Sigmoid colon (tissue), 7 donors: Measurements from ENCODE around the gene INHBE. TPM values are rescaled to one million over a fixed set of nuclear protein-coding genes. Genes with fewer than 3 reads are reported as not detected.

Source experiments
- DNase-seq: peaks from one replicate; pipeline ENCODE4 v3.0.0-alpha.2; 2019
- H3K27ac ChIP-seq, 4 donors: fragments of 200-600 bp; sonication (generic); one replicate each; pipeline ENCODE4 v1.5.1; 2016 to 2019; ENCODE audit warnings: mild to moderate bottlenecking in 1 of 4
- H3K27me3 ChIP-seq, 3 donors: fragments of 200-600 bp; sonication (generic); one replicate each; pipeline ENCODE4 v1.5.1; 2019; ENCODE audit warnings: mild to moderate bottlenecking in 1 of 3
- H3K36me3 ChIP-seq, 4 donors: fragments of 200-600 bp; sonication (generic); one replicate each; pipeline ENCODE4 v1.5.1; 2016 to 2019
- H3K4me1 ChIP-seq, 4 donors: fragments of 200-600 bp; sonication (generic); one replicate each; pipeline ENCODE4 v1.5.1; 2017 to 2019
- H3K4me3 ChIP-seq, 4 donors: fragments of 200-600 bp; sonication (generic); one replicate each; pipeline ENCODE4 v1.5.1; 2017 to 2019; ENCODE audit warnings: mild to moderate bottlenecking in 2 of 4, moderate library complexity in 1 of 4
- H3K9me3 ChIP-seq, 4 donors: fragments of 200-600 bp in 3 of 4; sonication (generic) in 3 of 4; one replicate each; pipeline versions ENCODE4 v1.5.1 to v1.6.1; 2013 to 2019
- EP300 ChIP-seq, 4 donors: sonication (generic); formaldehyde crosslinking; IDR thresholded peaks; one replicate each; pipeline ENCODE4 v1.6.1; 2017; ENCODE audit warnings: antibody characterized with exemption in 4 of 4
- POLR2A ChIP-seq, 2 donors: fragments of 450-650 bp; IDR thresholded peaks; one replicate each; pipeline ENCODE4 v1.6.1; 2016; ENCODE audit warnings: antibody characterized with exemption in 2 of 2, mild to moderate bottlenecking in 2 of 2, moderate library complexity in 2 of 2
- POLR2AphosphoS5 ChIP-seq, 4 donors: sonication (generic); formaldehyde crosslinking; IDR thresholded peaks; one replicate each; pipeline ENCODE4 v1.6.1; 2017; ENCODE audit warnings: antibody characterized with exemption in 4 of 4
- WGBS, 2 donors: extraction: QIAGEN DNeasy Blood & Tissue Kit; methylation state at CpG; one replicate each; pipeline ENCODE4 v1.1.7; 2013; 5-methylcytosine and 5-hydroxymethylcytosine counted together
- intact Hi-C: fragments of 100-400 bp; cut with DNase I; formaldehyde crosslinking; loops from one replicate; pipeline ENCODE4 v1.15.1; 2023
- polyA plus RNA-seq, 3 donors: library from polyadenylated mRNA; stranded (reverse); fragments of 200-250 nt; gene quantifications; one replicate each; pipeline ENCODE4 v1.2.3, GENCODE V29; 2013
- total RNA-seq, 4 donors: library from RNA; depleted of rRNA; stranded (reverse); fragments of >200 nt; gene quantifications; one replicate each; pipeline ENCODE4 v1.1.0, GENCODE V29; 2016
- TF ChIP-seq, protein P1 (sequence below), 4 experiments: fragments of 450-650 bp in 3 of 4; fragments of 200-600 bp in 1 of 4; IDR thresholded peaks; one replicate each; pipeline ENCODE4 v1.5.1; 2016 to 2019; ENCODE audit warnings: antibody characterized with exemption in 4 of 4, mild to moderate bottlenecking in 3 of 4, moderate library complexity in 2 of 4
- donor health status: healthy with polysubstance abuse.
- donor health status: Bipolar disorder and iron deficiency.
- donor health status: healthy.

Gene INHBE
- total and polyA plus RNA-seq, 7 donors, result 0.09 to 0.36 TPM; not detected in 5

- intact Hi-C loops, result no loop called here
Observed at GRCh38 chr12:57477710-57478681, 22.9 kb downstream of the INHBE start.

GRCh38 chr12:57479043-57479375 lies 23.9 kb downstream of the INHBE start:
- Histone ChIP-seq H3K27ac (peak overlapping the region in 1 of 4 donors; percentile 43), H3K36me3 (no peaks in the 10 kb centered on the region), H3K4me1 (peaks cover 0 to 20% (median 17%) of the 10 kb centered on the region in 4 donors), H3K9me3 (no peaks in the 10 kb centered on the region), H3K4me3 (no peak overlapping the region), H3K27me3 (peaks cover 27 to 49% (median 41%) of the 10 kb centered on the region in 3 donors)
- intact Hi-C loops, result no loop called here
- TF ChIP-seq POLR2AphosphoS5 (IDR thresholded peaks at IDR 0.05), result no peak
- no peak for TF ChIP-seq EP300 (IDR thresholded peaks at IDR 0.05)
- no peak for TF ChIP-seq POLR2A (IDR thresholded peaks at IDR 0.05)
- TF ChIP-seq, protein P1, sequence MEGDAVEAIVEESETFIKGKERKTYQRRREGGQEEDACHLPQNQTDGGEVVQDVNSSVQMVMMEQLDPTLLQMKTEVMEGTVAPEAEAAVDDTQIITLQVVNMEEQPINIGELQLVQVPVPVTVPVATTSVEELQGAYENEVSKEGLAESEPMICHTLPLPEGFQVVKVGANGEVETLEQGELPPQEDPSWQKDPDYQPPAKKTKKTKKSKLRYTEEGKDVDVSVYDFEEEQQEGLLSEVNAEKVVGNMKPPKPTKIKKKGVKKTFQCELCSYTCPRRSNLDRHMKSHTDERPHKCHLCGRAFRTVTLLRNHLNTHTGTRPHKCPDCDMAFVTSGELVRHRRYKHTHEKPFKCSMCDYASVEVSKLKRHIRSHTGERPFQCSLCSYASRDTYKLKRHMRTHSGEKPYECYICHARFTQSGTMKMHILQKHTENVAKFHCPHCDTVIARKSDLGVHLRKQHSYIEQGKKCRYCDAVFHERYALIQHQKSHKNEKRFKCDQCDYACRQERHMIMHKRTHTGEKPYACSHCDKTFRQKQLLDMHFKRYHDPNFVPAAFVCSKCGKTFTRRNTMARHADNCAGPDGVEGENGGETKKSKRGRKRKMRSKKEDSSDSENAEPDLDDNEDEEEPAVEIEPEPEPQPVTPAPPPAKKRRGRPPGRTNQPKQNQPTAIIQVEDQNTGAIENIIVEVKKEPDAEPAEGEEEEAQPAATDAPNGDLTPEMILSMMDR (IDR thresholded peaks at IDR 0.05), result no peak
- DNase-seq, result no peak
- WGBS, 2 donors, result 82 to 84% methylated on average over 10 of the region's 10 CpGs

More at GRCh38 chr12:57477710-57478681, 22.9 kb downstream of the INHBE start:
- no peaks in the 10 kb centered on the region for H3K36me3 ChIP-seq
- TF ChIP-seq POLR2A (IDR thresholded peaks at IDR 0.05) (no peak), POLR2AphosphoS5 (IDR thresholded peaks at IDR 0.05) (no peak), EP300 (IDR thresholded peaks at IDR 0.05) (no peak)
- TF ChIP-seq, protein P1 (IDR thresholded peaks at IDR 0.05), result no peak
- H3K27me3 ChIP-seq, result peaks cover 27 to 58% (median 44%) of the 10 kb centered on the region in 3 donors
- H3K4me1 ChIP-seq, result peaks cover 0 to 20% (median 17%) of the 10 kb centered on the region in 4 donors
- 48 to 54% methylated on average over 12 of the region's 12 CpGs for WGBS, 2 donors
- peak overlapping the region in 2 of 4 donors; percentile 41 to 47 for H3K4me3 ChIP-seq
- DNase-seq, result no peak
- H3K27ac ChIP-seq, result peak overlapping the region; percentile 28 to 59 (median 42)
- no peaks in the 10 kb centered on the region for H3K9me3 ChIP-seq

GRCh38 chr12:57479376-57480115 lies 24.4 kb downstream of the INHBE start, which contains the start of gene ARHGAP9:
Gene ARHGAP9, minus strand, starts transcription at chr12:57479866. Its CDS starts 460 bp downstream, at chr12:57479406.
- Histone ChIP-seq H3K4me3 (no peak within 1 kb of the TSS), H3K27me3 (peaks cover 27 to 43% (median 36%) of the 10 kb centered on the region in 3 donors), H3K4me1 (peaks cover 0 to 20% (median 17%) of the 10 kb centered on the region in 4 donors)

DNA sequence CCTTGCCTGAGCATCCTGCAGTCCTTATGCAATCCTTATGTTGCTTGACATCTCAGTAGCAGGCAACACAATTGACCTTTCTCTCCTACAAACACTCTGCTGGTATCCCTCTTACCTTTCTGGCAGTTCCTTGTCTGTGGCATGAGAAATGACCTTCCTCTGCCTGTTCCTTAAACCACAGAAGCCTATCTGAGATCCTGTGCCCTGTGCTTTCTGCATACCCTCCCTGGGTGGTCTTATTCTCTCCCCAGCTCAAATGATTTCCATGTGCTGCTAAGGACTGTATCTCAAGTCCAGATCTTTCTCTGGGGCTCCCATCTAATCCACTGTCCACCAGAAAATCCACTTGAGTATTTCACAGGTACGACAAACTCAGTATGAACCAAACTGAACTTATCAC lies 26.6 kb downstream of the INHBE start:
- 82 to 90% methylated on average over 1 of the region's 1 CpG for WGBS, 2 donors
- no peak for DNase-seq
- no peaks in the 10 kb centered on the region for H3K9me3 ChIP-seq
- no peaks in the 10 kb centered on the region for H3K4me1 ChIP-seq
- intact Hi-C loops, result no loop called here
- peaks cover 10 to 22% (median 15%) of the 10 kb centered on the region in 3 donors for H3K27me3 ChIP-seq
- TF ChIP-seq POLR2AphosphoS5 (IDR thresholded peaks at IDR 0.05) (no peak), EP300 (IDR thresholded peaks at IDR 0.05) (no peak), POLR2A (IDR thresholded peaks at IDR 0.05) (no peak)
- TF ChIP-seq, protein P1 (IDR thresholded peaks at IDR 0.05), result no peak
- H3K4me3 ChIP-seq, result no peak overlapping the region
- no peak overlapping the region for H3K27ac ChIP-seq
- no peaks in the 10 kb centered on the region for H3K36me3 ChIP-seq

More at GRCh38 chr12:57479376-57480115, 24.4 kb downstream of the INHBE start, which contains the start of gene ARHGAP9:
- TF ChIP-seq, protein P1 (IDR thresholded peaks at IDR 0.05), result no peak
- no peak for TF ChIP-seq EP300 (IDR thresholded peaks at IDR 0.05)
- no peak for TF ChIP-seq POLR2AphosphoS5 (IDR thresholded peaks at IDR 0.05)
- no peak for TF ChIP-seq POLR2A (IDR thresholded peaks at IDR 0.05)
- DNase-seq, result no peak
- no peaks in the 10 kb centered on the region for H3K36me3 ChIP-seq
- no peaks in the 10 kb centered on the region for H3K9me3 ChIP-seq
- H3K27ac ChIP-seq, result peak within 1 kb of the TSS in 2 of 4 donors; percentile 43 to 59
- WGBS, 2 donors, result 45 to 65% methylated on average over 6 of the region's 6 CpGs
- intact Hi-C loops, result no loop called here
